NCI-H774 (cell line): ENCODE results near the gene EN1.

Source experiments
- DNase-seq: peaks from one replicate; lab custom pipeline; 2025; lab: John Stamatoyannopoulos, UW

EN1 gene

GRCh38 chr2:118846953-118847761, at the start of gene EN1:
Gene EN1, minus strand, starts transcription at chr2:118847648. Its CDS starts 481 bp downstream, at chr2:118847167.
- DNase-seq, result no peak

- no peak for DNase-seq
Measured at GRCh38 chr2:118893100-118893499, 45.7 kb upstream of the EN1 start.

GRCh38 chr2:118889995-118890394, 42.5 kb upstream of the EN1 start:
- no peak for DNase-seq

GRCh38 chr2:118883792-118884191, 36.3 kb upstream of the EN1 start:
- DNase-seq, result no peak

GRCh38 chr2:118882693-118883336, 35.4 kb upstream of the EN1 start:
- DNase-seq, result peak; percentile 15

- DNase-seq, result peak; percentile 43
Measured at GRCh38 chr2:118881490-118882129, 34.2 kb upstream of the EN1 start.

- no peak for DNase-seq
Measured at GRCh38 chr2:118880501-118880900, 33.1 kb upstream of the EN1 start.

- DNase-seq, result no peak
Measured at GRCh38 chr2:118878531-118879149, 31.2 kb upstream of the EN1 start.

GRCh38 chr2:118875318-118875717, 27.9 kb upstream of the EN1 start:
- no peak for DNase-seq

GRCh38 chr2:118874324-118874723, 26.9 kb upstream of the EN1 start:
- DNase-seq, result no peak

- peak; percentile 3 for DNase-seq
Measured at GRCh38 chr2:118865106-118865505, 17.7 kb upstream of the EN1 start.

- no peak for DNase-seq
Measured at GRCh38 chr2:118864207-118864606, 16.8 kb upstream of the EN1 start.

- DNase-seq, result no peak
Measured at GRCh38 chr2:118861731-118862130, 14.3 kb upstream of the EN1 start.

GRCh38 chr2:118861242-118861641, 13.8 kb upstream of the EN1 start:
- no peak for DNase-seq

GRCh38 chr2:118860506-118860905, 13.1 kb upstream of the EN1 start:
- DNase-seq, result no peak

- no peak for DNase-seq
Measured at GRCh38 chr2:118859157-118859770, 11.8 kb upstream of the EN1 start.

GRCh38 chr2:118858485-118859156, 11.2 kb upstream of the EN1 start:
- DNase-seq, result no peak

GRCh38 chr2:118857677-118858484, 10.4 kb upstream of the EN1 start:
- DNase-seq, result no peak

GRCh38 chr2:118856978-118857676, 9.7 kb upstream of the EN1 start:
- no peak for DNase-seq

- DNase-seq, result no peak
Measured at GRCh38 chr2:118856330-118856977, 9.0 kb upstream of the EN1 start.
